Cerebellar nuclear complex (tissue), 1 donor: ENCODE data around the gene SAC3D1.

Source experiments
- DNase-seq, 2 experiments: peaks; one replicate each; lab custom pipeline; 2025; lab: John Stamatoyannopoulos, UW

SAC3D1 gene

DNA sequence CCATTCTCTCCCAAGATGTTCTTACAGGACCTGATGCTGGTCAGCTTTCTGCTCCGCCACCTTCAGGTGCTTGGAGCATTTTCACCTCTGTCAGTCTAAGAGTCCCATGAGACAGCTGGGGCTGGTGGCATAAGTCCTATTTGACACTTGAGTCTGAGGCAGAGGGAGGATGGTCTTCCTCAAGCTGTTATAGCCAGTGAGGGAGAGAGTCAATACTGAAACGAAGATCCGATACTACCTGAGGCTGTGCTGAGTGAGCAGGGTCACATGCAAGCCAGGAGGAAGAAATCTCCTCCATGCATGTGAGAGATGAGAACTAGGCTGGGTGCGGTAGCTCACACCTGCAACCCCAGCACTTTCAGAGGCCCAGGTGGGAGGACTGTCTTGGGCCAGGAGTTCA lies 48.6 kb downstream of the SAC3D1 start:
- DNase-seq: no peak

DNA sequence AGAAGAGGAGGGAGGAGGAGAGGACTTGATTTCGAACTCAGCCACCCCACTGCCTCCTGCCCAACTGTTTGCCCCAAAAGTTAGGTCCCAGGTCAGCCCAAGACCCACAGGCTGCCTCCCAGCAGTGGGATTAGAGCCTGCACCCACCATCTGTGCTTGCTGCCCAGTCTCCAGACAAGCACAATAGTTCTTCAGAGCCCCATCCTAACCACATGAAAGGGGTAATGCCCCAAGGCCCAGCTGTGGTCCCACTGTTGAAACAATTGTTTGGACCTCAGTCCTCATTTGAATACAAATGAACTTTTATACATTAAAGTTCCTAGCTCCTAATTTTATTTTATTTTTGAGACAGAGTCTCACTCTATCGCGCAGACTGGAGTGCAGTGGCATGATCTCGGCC lies 49.6 kb downstream of the SAC3D1 start:
- no peak for DNase-seq
